Effector CD4-positive, alpha-beta T cell (primary cell): Measurements from ENCODE around the gene CES5A.
"Not testable (repeated sequence)": the region's sequence is repeated elsewhere in the genome, so short reads cannot be mapped to it uniquely, and the experiment has no call there.

Experiments used
- DNase-seq: peaks from one replicate; pipeline ENCODE4 v3.0.0-alpha.2; 2020

CES5A gene

DNA sequence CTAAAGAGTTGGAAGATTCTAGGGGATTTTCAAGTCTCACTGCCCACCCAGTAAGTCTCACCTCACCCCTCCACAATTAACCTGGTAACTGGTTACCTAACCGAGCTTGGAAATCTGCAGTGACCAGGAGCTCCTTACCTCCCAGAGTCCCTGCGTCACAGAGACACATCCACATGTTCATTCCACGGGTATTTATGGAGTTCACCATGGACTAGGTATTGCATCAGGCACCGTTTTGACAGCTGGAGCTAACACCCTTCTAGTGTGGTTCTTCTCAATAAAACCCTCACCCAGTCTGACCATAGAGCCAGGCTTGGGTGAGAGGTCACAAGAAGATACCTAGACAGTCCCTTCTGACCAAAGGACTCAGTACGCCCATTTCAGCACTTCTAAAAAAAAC lies 2.1 kb downstream of the CES5A start:
- DNase-seq, result no peak

- no peak for DNase-seq
Measured at GRCh38 chr16:55872130-55872529, 3.0 kb downstream of the CES5A start.

- no peak for DNase-seq
Measured at GRCh38 chr16:55871411-55872038, 3.6 kb downstream of the CES5A start.

- no peak for DNase-seq
Measured at GRCh38 chr16:55868980-55869379, 6.2 kb downstream of the CES5A start.

- no peak for DNase-seq
Measured at GRCh38 chr16:55868137-55868536, 7.0 kb downstream of the CES5A start.

- DNase-seq, result no peak
Measured at GRCh38 chr16:55861288-55861687, 13.9 kb downstream of the CES5A start.

GRCh38 chr16:55857650-55858049 lies 17.5 kb downstream of the CES5A start:
- DNase-seq, result not testable (repeated sequence)

GRCh38 chr16:55856950-55857349 lies 18.2 kb downstream of the CES5A start:
- no peak for DNase-seq

- no peak for DNase-seq
Measured at GRCh38 chr16:55853114-55853513, 22.1 kb downstream of the CES5A start.

GRCh38 chr16:55849536-55849935 lies 25.6 kb downstream of the CES5A start:
- no peak for DNase-seq

- no peak for DNase-seq
Measured at GRCh38 chr16:55846598-55847346, 28.4 kb downstream of the CES5A start.

DNA sequence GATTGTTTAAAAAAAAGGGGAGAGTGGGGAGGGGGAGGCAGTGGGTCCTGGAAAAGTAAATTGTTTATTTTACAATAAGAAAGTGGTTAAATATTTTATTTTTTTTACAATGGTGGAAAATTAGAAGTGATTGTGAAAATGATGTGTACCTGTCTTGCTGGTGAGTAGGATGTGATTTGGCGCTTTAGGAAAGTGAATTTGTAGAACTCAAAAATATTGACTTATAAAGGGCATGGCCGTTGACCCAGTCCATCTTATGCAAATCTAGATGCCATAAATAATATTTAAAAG lies 32.1 kb downstream of the CES5A start:
- no peak for DNase-seq

GRCh38 chr16:55842369-55843104 lies 32.6 kb downstream of the CES5A start:
- no peak for DNase-seq

- DNase-seq, result no peak
Measured at GRCh38 chr16:55839115-55839514, 36.1 kb downstream of the CES5A start.

- no peak for DNase-seq
Measured at GRCh38 chr16:55836158-55836611, 39.0 kb downstream of the CES5A start.

GRCh38 chr16:55835581-55835980 lies 39.6 kb downstream of the CES5A start:
- no peak for DNase-seq

DNA sequence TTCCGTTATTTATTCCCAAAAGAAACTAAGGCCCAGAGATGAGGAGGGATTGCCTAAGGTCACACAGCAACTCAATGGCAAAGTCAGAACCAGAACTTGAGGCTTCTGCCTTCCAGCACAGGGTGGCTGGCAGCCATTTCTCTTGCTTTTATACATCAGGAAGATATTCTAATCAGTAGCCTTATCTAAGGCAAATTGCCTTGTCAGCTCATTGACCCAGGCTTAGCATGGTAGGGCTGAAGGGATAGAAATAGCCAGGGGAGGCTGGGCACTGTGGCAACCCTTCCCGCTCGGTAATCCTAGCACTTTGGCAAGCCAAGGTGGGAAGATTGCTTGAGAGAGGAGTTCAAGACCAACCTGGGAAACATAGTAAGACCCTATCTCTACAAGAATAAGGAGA lies 40.0 kb downstream of the CES5A start:
- not testable (repeated sequence) for DNase-seq

DNA sequence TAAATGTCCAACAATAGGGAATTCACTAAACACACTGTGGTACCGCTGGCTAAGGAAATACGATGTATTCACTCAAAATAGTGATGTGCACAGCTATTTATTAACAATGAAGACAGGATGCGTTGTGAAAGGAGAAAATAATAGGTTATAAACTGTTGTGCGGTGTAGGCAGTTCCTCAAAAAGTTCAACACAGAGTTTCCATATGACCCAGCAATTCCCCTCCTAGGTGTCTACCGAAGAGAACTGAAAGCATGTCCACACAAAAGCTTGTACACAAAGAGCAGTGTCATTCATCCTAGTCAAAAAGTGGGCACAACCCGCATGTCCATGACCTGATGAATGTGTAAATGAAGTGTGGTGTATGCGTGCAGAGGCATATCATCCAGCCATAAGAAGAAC lies 41.1 kb downstream of the CES5A start:
- no peak for DNase-seq

GRCh38 chr16:55832773-55833691 lies 42.1 kb downstream of the CES5A start, which contains the start of gene CES1:
TSS of gene CES1 (minus strand) at chr16:55833096. CDS start at chr16:55833055, 41 bp downstream.
- no peak for DNase-seq

DNA sequence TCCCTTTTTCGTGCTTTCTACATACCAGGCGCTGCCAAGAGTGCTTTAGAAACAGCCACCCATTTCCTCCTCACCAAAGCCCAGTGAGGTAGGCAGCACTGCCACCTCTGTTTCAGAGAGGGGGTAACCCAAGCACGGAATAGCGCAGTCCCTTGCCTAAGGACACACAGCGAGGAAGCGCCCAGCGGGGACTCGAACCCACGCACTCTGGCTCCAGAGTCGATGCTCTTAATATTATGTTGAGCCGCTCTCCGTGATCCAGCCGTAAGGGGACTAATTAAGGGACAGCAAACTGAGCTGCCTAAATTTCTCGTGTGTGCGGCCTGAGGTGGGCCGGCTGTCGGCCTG lies 42.8 kb downstream of the CES5A start:
- DNase-seq, result no peak

DNA sequence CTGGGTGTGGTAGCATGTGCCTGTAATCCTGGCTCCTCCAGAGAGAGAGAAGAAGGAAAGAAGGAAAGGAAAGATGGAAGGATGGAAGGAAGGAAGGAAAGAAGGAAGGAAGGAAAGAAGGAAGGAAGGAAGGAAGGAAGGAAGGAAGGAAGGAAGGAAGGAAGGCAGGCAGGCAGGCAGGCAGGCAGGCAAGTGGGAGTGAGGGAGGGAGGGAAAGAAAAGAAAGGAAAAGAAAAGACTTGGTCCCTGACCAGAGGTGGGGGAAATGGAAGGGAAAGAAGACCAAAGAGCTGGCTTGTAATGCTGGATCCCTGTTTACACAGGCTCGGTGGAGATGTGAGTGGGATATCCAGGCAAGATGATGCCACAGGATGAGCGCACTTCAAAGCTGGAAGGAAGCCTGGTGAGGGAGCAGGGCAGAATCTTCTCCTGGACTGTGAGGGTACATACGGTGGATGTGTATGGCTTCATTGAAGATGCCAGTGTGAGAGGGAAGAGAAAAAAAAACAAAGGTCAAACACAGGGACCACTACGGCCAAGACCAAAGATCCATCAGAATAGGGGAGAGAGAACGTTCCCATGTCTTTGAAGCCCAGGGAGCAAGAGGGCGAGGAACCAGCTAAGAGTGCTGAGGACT lies 44.4 kb downstream of the CES5A start:
- DNase-seq, result no peak

- DNase-seq, result not testable (repeated sequence)
Measured at GRCh38 chr16:55829232-55829631, 45.9 kb downstream of the CES5A start.
